OCI-M1 (cell line): Measurements from ENCODE around the gene GABBR1.

Experiments used
- DNase-seq: peaks from one replicate; lab custom pipeline; 2025; lab: John Stamatoyannopoulos, UW

The GABBR1 gene

GRCh38 chr6:29653452-29654038 lies 20.6 kb upstream of the GABBR1 start:
- peak; percentile 76 for DNase-seq

- DNase-seq: no peak
Observed at GRCh38 chr6:29652198-29652584, 19.2 kb upstream of the GABBR1 start.

- peak; percentile 68 for DNase-seq
Observed at GRCh38 chr6:29651413-29652197, 18.6 kb upstream of the GABBR1 start.

GRCh38 chr6:29649701-29650673 lies 17.0 kb upstream of the GABBR1 start:
- DNase-seq: peak; percentile 99

GRCh38 chr6:29647927-29648642 lies 15.1 kb upstream of the GABBR1 start:
- DNase-seq: peak; percentile 54

- peak; percentile 66 for DNase-seq
Observed at GRCh38 chr6:29641430-29642148, 8.6 kb upstream of the GABBR1 start.

- DNase-seq: no peak
Observed at GRCh38 chr6:29637247-29637646, 4.3 kb upstream of the GABBR1 start.

- no peak for DNase-seq
Observed at GRCh38 chr6:29633534-29633905, 537 bp upstream of the GABBR1 start.

- peak; percentile 45 for DNase-seq
Observed at GRCh38 chr6:29631860-29632731, 887 bp downstream of the GABBR1 start.

- peak; percentile 78 for DNase-seq
Observed at GRCh38 chr6:29631209-29631810, 1.7 kb downstream of the GABBR1 start.

- DNase-seq: no peak
Observed at GRCh38 chr6:29630315-29630714, 2.7 kb downstream of the GABBR1 start.

- no peak for DNase-seq
Observed at GRCh38 chr6:29629571-29629970, 3.4 kb downstream of the GABBR1 start.

GRCh38 chr6:29628419-29629281 lies 4.3 kb downstream of the GABBR1 start:
- DNase-seq: peak; percentile 85

- peak; percentile 67 for DNase-seq
Observed at GRCh38 chr6:29627755-29628418, 5.1 kb downstream of the GABBR1 start.

- DNase-seq: no peak
Observed at GRCh38 chr6:29626948-29627754, 5.8 kb downstream of the GABBR1 start.

- no peak for DNase-seq
Observed at GRCh38 chr6:29625337-29625930, 7.5 kb downstream of the GABBR1 start.

GRCh38 chr6:29624520-29624961 lies 8.4 kb downstream of the GABBR1 start:
- no peak for DNase-seq
